NCI-H2107 (cell line): ENCODE results near the gene FIBP.

ENCODE experiments used
- DNase-seq: peaks from one replicate; lab custom pipeline; 2025; lab: John Stamatoyannopoulos, UW

Gene FIBP

DNA sequence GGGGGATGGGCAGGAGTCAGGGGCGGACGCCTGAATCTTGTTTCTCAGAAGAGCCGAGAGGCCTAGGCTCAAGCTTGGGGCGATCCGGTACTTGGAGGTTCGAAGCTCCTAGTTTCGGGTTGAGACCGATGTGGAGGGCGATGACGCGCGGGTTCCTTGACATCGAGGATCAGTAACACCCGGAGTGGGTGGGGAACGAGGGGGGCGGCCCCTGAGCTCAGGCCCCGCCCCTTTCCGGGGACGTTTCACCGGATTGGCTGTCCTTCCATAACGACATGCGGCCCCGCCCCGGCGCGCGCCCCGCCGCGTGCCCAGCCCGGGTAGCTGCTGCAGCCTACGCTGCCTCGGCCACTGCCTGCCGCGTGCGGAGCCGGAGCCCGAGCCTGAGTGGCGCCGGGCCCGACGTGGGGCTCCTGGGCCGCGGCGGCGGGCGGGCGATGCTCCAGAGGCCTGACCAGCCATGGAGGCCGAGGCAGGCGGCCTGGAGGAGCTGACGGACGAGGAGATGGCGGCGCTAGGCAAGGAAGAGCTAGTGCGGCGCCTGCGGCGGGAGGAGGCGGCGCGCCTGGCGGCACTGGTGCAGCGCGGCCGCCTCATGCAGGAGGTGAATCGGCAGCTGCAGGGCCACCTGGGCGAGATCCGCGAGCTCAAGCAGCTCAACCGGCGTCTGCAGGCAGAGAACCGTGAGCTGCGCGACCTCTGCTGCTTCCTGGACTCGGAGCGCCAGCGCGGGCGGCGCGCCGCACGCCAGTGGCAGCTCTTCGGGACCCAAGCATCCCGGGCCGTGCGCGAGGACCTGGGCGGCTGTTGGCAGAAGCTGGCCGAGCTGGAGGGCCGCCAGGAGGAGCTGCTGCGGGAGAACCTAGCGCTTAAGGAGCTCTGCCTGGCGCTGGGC is 2.3 kb upstream of the FIBP start, which contains the start of gene CCDC85B:
TSS of gene CCDC85B (plus strand) at position 350 of the 895 bp plus-strand sequence. CDS start at position 461, 111 bp downstream.
- DNase-seq, result peak; percentile 85

- no peak for DNase-seq
Observed at GRCh38 chr11:65887723-65888162, 528 bp downstream of the FIBP start.

DNA sequence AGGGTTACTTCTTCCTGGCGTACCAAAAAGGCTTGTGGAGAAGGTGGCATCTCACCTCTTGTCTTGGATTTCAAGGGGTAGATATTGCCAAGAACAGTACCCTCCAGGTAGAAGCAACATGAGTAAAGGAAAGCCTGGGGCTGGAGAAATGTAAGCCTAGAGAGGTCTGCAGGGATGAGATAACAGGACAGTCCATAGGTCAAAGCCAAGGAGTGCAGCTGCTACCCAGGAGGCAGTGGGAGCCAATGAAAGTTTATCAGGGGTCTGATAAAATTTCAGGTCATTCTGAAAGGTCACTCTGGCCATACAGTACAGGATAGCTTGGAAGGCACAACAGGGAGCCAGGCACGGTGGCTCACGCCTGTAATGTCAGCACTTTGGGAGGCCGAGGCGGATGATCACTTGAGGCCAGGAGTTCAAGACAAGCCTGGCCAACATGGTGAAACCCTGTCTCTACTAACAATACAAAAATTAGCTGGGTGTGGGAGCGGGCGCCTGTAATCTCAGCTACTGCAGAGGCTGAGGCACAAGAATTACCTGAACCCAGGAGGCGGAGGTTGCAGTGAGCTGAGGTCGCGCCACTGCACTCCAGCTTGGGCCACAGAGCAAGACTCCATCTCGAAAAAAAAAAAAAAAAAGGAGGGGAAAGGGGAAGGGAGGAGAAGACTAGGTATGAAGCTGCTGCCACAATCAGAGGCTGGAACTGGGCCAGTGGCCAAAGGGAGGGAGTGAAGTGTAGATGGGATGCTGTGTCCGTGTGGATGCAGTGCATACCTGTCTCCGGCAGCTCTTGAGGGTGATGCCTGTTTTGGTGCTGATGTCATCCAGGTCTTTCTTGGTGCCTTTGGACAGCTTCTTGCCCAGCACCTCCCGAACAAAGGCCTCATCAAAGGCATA is 1.2 kb downstream of the FIBP start:
- DNase-seq, result no peak

DNA sequence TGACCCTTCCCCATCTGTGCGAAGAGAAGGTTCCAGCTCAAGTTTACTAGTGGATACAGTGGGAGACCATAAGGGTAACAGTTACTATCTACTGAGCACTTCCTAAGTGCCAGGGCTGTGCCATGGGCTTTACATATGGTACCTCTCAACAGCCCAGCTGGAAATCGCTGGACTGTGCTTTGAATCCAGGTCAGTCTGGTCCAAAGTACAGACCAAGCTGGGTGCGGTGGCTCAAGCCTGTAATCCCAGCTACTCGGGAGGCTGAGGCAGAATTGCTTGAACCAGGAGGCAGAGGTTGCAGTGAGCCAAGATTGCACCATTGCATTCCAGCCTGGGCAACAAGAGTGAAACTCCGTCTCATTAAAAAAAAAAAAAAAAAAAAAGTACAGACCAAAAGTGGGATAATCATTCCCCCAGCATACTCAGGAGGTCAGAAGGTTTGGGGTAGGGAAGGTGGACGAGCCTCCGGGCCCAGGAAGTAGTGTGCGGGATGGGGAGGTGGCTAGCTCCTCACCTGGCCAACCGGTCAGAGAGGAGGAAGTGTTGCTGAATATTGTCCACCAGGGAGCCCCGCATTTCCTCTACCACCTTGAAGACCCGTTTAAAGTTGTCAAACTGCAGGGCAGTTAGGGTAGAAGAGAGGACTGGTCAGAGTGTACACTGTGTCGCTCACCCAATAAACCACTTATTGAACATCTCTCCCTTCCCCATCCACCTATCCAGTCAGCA is 2.3 kb downstream of the FIBP start:
- no peak for DNase-seq

DNA sequence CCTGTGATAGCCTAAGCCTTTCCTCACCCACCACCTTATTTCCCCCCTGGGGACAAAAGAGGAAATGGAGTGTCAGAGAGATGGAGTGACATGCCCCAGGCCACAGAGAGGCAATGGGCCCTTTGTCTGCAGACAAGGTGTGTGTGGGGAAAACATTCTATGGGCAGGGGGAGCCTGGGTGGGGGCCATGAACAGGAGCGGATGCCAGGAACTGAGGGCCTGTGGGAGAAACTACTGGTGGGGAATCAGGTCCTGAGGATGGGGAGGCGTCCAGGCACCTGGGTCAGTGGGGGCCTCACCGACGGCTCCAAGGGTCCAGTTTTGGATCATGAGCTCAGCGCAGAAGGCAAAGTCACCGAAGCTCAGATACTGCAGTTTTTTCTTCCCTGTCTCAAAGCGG is 3.0 kb downstream of the FIBP start:
- no peak for DNase-seq

DNA sequence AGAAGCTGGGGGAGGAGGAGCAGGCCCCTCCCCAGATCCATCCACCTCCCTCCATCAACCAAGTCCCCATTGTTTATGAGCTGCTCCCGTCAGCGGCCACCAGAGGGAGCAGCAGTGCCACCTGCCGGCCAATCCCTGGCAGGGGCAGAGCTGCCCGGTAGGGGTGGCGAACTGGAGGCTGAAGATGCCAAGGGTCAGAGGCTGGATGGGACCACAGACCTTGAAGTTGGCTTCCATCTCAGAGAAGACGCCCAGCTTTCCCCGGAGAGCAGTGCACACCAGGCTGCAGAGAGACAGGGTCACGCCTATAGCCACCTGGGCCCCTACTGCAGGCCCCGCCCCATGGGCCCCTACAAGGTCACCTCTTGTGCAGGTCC is 3.6 kb downstream of the FIBP start:
- DNase-seq, result peak; percentile 59

- DNase-seq, result no peak
Observed at GRCh38 chr11:65883786-65884715, 4.2 kb downstream of the FIBP start.

DNA sequence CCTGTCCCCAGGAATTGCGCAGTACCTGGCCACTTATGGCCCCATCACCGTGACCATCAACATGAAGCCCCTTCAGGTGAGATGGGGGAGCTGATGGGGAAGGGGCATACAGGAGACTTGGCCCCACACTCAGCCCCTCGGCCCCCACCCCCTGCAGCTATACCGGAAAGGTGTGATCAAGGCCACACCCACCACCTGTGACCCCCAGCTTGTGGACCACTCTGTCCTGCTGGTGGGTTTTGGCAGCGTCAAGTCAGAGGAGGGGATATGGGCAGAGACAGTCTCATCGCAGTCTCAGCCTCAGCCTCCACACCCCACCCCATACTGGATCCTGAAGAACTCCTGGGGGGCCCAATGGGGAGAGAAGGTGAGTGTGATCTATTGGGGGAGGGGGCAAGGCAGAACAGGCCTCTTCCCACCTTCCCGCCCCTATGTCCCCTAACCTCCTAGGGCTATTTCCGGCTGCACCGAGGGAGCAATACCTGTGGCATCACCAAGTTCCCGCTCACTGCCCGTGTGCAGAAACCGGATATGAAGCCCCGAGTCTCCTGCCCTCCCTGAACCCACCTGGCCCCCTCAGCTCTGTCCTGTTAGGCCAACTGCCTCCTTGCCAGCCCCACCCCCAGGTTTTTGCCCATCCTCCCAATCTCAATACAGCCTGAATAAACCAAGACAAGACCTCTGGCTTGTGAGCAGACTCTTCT is 5.1 kb downstream of the FIBP start:
- no peak for DNase-seq

DNA sequence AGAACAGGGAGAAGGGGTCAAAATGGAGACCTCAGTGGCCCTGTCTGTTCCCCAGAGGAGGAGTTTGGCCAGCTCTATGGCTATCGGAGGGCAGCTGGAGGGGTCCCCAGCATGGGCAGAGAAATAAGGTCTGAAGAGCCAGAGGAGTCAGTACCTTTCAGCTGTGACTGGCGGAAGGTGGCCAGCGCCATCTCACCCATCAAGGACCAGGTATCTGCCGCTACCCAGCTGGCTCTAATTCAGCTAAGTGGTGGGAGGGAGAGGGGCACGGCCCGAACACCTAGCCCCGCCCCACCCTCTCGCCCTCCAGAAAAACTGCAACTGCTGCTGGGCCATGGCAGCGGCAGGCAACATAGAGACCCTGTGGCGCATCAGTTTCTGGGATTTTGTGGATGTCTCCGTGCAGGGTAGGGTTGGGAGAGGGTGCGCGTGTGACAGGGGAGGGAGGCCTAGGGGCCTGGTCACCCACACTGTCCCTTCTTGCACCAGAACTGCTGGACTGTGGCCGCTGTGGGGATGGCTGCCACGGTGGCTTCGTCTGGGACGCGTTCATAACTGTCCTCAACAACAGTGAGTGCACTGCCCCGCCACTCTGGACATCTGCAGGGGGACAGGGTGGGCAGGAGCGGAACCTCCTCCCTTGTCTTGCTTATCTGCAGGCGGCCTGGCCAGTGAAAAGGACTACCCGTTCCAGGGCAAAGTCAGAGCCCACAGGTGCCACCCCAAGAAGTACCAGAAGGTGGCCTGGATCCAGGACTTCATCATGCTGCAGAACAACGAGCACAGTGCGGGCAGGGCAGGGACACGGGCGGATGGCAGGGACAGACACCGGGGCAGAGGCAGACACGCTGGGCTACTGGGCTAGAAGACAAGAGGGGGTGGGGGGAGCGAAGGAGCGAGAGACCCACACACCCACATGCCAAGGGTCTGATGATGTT is 5.9 kb downstream of the FIBP start:
- DNase-seq, result no peak

DNA sequence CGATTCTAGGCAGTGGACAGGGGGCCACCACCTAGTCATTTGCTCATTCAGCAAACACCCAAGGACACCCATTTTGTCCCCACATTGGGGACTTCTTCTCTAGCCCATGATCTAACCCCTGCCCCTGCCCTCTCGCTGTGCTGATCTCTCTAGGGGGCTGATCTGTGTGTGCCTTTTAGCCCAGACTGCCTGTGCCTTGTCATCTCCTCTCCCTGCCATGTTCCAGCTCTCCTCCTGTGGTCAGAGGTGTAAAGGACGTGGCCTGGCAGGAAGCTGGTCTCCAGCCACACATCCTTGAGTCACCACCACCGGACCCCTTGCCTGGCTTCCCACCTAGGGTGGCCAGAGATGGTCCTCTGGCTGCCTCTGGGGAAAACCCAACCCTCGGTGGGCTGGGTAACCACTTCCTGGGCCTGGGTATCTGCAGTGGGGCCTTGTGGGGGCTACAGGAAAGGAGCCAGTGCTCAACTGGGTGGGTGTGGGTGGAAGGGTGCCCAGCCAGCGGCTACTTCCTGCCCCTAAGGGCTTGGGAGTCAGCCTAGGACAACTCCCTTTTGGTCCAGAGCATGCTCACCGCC is 7.3 kb downstream of the FIBP start:
- no peak for DNase-seq

GRCh38 chr11:65880027-65880426 is 8.2 kb downstream of the FIBP start:
- DNase-seq, result no peak

DNA sequence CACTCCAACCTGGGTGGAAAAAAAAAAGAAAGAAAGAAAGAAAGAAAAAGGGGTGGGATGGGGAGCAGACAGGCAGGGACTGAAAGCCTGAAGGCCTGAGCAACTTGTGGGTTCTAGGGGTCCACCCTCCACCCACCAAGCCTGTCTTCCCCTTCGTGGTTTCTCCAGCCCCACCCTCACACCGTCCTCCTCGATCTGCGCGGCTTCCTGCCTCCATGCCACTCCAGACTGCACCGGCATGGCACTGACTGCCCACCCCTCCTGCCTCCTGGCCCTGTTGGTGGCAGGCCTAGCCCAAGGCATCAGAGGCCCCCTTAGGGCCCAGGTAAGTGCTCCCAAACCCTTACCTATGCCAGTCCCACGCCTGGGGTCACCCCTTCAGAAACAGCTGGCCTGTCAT is 8.7 kb downstream of the FIBP start, which contains the start of gene CTSW:
TSS of gene CTSW (plus strand) at position 221 of the 400 bp plus-strand sequence. CDS start at position 239, 18 bp downstream.
- DNase-seq, result no peak

- DNase-seq, result peak; percentile 63
Observed at GRCh38 chr11:65873318-65874156, 14.7 kb downstream of the FIBP start.

GRCh38 chr11:65872586-65873317 is 15.5 kb downstream of the FIBP start, which contains the start of gene EFEMP2:
TSS of gene EFEMP2 (minus strand) at chr11:65872800. CDS start at chr11:65872354, 446 bp downstream.
- DNase-seq, result no peak

DNA sequence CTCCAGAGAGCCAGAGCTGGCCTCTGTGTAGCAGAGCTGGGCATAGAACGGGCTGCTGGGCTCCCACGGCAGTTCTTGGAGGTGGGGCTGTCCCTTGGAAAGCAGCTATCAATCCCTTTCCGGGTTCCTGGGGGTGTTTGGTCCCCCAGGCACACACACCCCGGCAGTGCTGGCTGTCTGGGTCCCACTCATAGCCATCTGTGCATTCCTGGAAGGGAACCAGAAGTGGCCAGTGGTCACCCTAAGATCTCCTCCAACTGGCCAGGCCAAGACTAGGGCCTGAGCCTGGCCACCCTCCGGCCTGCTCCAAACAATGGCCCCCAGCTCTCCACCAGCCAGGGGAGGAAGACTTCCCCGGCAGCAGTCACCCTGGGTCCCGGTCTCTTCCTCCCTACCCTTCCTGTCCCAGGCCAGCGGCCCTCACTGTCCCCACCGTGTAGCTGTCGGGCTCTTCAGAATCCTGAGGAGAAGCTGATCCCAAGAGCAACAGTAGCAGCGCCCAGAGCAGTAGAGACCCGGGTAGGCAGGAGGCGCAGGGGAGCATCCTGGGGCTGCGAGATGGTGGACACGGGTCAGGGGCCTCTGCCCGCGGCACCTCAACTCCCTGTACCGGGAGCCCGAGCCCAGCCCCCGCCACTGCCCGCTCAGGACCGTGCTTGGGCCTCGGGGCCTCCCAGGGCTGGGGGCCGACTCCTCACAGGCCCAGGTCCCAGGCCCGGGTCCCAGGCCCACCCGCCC is 16.3 kb downstream of the FIBP start:
- no peak for DNase-seq
